GM10847 (cell line): ENCODE results near the gene DHRSX.

ENCODE experiments used
- POLR2A ChIP-seq: IDR thresholded peaks from 2 replicates; pipeline ENCODE4 v1.6.1; 2011; ENCODE audit not compliant: insufficient read length; ENCODE audit errors: extremely low read depth

Gene DHRSX

DNA sequence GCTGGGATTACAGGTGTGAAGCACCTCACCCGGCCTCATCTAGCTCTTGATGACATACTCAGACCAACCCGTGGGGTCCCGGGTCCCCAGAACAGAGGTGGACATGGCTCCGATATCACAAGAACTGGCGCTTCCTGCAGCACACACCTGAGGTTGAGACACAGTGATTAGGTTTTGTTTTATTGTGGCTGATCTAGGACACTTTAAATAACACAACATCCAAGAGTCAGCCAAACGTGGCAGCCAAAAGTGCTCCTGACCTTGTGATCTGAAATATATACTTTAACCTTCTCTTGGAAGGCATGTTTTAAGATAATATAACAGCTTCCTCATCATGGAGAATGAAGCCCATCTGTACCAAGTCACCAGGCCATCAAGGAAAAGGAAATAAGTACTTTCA lies 198.9 kb downstream of the DHRSX start:
- TF ChIP-seq POLR2A = no peak

DNA sequence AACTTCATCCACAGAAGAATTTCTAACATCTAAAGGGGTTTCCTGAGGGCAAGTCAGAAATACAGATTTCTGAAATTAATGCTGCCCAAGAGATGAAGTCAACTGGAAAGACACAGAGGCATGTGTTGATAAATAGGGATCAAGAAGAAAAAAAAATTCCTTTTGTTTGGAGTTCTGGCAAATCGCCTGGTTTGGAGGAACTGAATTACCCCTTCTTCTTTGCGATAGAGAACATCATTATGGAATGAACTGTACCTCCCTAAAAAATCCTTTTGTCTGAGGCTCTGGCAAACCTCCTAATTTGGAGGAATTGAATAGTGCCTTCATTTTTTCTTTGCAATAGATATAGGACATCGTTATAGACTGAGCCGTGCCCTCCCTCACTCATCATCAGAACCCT lies 200.9 kb downstream of the DHRSX start:
- no peak for TF ChIP-seq POLR2A

DNA sequence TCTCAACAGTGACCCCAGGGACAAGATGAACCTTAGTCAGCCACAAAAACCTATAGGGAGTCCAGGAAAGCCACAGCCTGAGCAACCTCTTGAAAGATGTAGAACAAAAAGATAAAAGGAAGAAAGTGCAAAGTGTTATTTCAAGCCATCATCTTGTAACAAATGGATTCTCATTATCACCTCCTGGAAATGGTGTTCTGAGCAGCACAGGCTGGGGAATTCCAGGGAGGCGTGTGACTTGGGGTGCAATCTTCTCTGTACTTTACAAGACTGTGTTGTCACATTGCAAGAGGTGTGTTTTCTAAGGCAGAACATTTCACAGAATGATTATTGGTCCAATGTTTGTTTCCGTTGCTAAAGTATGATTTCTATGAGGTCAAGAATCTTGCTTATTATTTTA lies 214.0 kb downstream of the DHRSX start:
- TF ChIP-seq POLR2A = no peak

DNA sequence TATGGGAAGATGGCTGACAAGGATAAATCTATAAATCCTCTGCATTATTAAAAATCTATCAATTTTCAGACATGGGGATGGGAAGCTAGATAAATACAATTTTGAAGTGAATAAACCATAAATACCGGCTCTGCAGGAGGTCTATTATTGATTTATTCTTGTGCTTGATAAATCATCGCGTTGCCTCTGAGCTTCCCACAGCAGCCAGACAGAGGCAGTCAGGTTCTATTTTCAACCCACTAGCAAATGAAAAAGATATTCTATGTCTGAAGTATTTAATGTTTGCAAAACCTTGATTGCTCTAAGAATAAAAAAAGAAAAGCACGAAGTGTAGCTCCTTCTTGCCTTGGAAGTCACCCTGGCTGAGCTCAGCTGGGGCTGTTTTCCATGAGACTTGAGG lies 216.2 kb downstream of the DHRSX start:
- TF ChIP-seq POLR2A = no peak

DNA sequence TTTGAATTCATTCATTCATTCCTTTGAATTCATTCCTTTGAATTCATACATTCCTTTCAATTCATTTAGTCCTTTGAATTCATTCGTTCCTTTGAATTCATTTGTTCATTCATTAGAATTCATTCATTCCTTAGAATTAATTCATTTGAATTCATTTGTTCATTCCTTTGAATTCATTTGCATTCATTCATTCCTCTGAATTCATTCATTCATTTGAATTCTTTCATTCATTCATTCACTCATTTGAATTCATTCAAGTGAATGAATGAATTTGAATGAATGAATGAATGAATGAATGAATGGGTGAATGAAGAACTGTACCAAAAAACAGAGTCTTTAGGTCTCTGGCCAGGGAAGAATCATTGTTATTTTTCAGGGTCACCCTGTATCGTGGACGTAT lies 216.6 kb downstream of the DHRSX start:
- no peak for TF ChIP-seq POLR2A

DNA sequence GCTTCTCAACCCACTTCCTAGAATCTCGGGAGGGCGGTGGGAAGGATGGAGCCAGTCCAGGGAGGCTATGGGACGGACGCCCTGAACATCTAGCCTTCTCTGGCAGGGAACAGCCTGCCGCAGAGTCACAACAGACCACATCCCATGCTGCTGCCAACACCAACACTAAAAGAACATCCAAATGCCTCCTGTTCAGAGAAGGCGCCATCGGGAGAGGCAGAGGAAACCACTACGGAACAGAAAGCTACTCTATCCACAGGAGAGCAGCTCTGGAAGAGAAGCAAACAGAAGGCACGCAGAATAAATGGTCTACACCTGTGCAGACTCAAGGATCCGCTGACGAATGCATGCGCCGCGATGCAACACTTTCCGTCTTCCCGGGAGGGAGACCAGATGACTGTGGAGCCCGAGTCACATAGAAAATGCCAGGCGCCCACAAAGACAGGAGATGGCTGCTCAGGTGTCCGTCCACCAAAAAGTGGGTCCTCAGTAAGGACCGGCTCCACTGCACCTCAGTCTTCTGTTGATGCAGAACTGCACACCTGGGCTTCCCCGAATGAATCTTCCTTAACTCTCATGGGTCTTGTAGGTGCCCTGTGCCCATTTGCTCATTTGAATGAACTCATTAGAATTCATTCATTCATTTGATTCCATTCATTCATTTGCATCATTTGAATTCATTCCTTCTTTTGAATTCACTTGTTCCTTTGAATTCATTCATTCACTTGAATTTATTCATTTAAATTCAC lies 217.5 kb downstream of the DHRSX start:
- TF ChIP-seq POLR2A = no peak

DNA sequence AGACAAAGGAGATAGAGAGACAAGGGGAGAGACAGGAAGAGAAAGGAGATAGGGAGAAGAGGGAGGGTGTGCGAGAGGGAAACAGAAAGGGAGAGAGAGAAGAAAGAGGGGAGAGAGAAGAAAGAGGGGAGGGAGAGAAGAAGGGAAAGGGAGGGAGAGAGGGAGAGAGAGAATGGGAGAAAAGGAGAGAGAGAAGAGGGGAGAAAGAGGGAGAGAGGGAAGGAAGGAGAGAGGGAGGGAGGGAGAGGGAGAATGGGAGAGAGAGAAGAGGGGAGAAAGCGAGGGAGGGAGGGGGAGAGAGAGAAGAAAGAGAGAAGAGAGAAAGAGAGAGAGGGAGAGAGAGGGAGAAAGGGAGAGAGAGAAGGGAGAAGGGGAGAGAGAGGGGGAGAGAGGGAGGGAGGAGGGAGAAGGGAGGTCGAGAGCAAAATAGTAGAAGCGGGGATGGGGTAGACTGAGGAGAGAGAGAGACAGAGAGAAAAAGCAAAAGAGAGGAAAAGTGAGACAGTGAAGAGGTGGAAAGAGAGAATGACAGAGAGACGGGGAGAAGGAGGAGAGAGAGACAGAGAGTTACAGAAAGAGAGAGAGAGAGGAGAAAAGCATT lies 218.2 kb downstream of the DHRSX start:
- TF ChIP-seq POLR2A = no peak

DNA sequence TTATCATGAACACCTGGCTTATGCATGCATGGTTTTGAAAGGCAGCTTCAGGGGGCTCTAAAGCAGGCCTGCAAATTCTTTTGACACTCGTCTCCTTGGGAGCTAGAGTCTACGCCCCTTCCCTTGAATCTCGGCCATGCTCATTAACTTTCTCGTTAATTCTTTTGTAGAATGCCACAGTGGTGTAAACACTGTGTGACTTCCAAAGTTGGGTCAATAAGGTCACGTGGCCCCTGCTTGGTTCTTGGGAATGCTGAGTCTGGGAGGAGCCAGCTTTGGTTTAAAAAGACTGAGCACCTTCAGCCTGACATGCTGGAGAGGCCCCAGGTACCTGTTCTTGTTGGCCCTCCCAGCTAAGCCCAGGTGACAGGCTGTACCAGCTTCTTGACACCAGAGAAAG lies 228.4 kb downstream of the DHRSX start:
- TF ChIP-seq POLR2A = no peak

DNA sequence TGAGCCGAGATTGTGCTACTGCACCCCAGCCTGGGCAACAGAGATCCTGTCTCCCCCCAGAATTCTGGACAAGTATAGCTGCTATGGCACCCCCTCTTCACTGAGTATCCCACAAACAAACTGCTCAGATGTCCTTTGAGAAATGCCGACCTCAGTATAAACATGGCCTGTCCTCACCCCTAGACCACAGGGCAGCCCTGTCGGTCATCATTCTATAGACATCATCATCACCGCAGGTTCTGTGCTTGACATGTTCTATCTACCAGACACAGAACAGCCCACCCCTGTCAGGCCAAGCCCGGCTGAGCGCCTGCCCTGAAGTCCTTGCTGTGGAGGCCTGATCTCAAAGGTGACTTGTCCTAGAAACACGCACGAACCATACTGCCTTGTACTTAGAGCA lies 232.9 kb downstream of the DHRSX start:
- no peak for TF ChIP-seq POLR2A

DNA sequence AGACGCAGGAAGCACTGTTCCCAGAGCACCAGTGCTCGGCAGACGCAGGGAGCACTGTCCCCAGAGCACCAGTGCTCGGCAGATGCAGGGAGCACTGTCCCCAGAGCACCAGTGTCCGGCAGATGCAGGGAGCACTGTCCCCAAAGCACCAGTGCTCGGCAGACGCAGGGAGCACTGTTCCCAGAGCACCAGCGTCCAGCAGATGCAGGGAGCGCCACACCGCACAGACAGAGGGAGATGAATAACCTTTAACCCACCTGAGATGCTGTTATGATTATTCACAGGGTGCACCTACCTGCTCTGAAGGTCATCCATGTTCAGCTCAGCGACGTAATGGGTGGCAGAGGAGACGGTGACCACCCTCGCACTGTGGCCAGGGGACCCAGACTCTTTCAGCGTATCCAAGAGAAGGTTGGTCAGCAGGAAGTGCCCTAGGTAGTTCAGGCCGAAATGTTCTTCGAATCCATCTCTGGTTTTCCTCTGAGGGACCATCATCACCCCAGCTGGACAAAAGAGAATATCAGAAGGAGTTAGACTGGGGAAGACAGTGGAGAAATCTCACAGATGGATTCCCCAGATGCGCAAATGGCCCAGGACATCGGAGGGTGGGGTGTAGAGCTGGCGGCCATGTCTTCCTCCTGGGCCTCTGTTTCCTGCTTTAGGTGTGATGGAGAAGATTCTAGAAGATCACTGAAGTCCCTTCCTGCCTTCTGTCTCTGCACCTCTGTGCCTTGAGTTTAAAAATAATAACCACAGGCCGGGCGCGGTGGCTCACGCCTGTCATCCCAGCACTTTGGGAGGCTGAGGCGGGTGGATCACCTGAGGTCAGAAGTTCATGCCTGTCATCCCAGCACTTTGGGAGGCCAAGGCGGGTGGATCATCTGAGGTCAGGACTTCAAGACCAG lies 234.1 kb downstream of the DHRSX start:
- TF ChIP-seq POLR2A = no peak

DNA sequence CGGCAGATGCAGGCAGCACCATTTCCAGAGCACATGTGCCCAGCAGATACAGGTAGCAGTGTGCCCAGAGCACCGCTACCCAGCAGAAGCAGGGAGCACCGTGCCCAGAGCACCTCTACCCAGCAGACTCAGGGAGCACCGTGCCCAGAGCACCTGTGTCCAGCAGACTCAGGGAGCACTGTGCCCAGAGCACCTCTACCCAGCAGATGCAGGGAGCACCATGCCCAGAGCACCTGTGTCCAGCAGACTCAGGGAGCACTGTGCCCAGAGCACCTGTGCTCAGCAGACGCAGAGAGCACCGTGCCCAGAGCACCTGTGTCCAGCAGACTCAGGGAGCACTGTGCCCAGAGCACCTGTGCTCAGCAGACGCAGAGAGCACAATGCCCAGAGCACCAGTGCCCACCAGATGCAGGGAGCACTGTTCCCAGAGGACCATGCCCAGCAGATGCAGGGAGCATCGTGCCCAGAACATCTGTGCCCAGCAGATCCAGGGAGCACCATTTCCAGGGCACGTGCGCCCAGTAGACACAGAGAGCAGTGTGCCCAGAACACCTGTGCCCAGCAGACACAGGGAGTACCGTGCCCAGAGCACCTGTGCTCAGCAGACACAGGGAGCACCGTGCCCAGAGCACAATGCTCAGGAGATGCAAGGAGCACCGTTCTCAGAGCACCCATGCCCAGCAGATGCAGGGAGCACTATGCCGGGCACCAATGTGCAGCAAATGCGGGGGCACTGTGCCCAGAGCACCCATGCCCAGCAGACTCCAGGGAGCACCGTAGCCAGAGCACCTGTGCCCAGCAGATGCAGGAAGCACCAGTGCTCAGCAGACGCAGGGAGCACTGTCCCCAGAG lies 236.4 kb downstream of the DHRSX start:
- TF ChIP-seq POLR2A = no peak

DNA sequence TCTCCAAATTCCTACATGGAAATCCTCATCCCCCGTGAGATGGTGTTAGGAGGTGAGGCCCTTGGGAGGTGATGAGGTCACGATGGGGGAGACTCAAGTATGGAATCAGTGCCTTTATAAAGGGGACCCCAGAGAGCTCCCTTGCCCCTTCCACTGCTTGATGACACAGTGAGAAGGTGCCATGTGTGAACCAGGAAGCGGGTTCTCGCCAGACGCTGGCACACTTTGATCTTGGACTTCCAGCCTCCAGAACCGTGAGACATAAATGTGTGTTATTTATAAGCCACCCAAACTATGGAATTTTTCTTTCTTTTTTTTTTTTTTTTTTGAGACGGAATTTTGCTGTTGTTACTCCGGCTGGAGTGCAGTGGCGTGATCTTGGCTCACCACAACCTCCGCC lies 237.6 kb downstream of the DHRSX start:
- no peak for TF ChIP-seq POLR2A

DNA sequence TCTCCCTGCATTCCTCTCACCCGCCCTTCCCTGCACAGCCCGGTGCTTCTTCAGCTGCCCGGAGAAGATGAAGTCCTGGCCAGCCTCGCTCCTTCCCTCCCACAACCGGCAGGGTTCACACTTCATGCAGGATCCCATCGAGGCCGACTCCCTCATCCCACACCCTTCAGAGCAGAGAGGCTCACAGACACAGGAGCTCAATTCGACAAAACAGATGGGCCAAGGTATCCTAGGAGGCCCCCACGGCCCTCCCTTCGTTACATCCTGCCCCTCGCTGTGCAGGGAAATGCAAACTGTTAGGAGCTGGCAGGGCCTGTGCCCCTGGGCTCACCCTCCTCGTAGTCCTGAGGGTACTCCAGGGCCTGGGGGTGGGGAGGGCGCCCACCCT lies 238.1 kb downstream of the DHRSX start:
- TF ChIP-seq POLR2A = no peak

DNA sequence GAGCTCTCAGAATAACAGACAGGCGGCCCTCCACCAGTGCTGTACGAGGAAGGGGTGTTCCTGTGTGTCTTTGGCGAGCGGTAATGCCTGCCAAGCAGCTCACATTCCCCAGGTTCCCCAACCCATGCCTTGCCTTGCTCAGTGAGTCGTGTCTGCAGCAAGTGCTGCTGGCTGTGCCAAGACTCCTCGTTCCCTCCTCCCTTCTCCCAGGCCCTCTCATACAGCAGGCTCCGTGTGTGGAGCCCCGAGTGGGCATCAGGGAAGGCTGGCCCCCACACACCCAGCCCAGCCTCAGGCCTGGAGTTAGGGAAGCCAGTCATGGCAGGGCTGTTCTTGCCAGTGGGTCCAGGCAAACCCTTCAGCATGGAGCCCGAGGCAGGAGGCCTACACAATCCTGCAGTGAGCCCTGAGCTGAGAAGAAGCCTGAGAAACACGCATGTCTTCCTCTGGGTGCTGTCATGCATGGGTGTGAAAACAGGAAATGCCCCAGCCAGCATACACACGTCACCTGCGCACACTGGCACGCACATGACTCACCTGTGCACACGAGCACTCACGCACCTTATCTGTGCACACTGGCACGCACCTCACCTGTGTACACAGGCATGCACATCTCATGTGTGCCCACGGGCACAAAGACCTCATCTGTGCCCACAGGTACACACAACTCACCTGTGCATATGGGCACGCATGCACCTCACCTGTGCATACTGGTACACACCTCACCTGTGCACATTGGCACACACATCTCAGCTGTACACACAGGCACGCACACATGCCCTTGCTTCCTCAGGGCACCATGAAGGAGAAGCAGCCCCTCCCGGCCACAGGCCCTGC lies 238.7 kb downstream of the DHRSX start:
- TF ChIP-seq POLR2A = no peak

DNA sequence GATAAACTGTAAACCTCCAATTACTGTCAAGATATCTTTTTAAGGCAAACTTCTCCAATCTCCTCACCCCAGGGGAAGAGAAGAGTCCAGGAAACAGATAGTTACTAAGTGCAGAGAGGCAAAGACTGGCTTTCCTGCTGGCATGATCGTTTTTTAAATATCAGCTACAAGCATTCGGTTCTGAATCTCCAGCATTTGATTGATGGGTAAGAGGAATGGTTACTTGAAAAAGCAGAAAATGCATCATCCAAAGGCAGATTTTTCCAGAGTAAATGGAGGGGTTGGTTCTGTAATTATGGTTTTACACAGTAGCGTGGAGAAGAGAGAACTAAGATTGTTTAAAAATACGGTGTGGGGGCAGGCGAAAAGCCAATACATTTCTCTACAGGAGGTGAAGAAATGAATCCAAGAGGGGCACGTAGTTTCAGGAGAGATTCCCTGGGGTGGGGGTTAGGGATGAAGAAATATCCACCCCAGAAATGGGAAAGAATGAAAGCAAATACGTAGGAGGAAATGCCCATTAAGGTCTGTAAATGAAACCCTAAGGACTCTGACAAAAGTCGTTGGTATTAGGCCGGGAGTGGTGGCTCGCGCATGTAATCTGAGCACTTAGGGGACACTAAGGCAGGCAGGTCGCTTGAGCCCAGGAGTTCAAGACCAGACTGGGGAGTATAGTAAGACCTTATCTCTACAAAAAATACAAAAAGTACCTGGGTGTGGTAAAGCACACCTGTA lies 248.3 kb downstream of the DHRSX start:
- no peak for TF ChIP-seq POLR2A
